K562 (cell line): Measurements from ENCODE around the gene E2F2. TPM values are rescaled to one million over a fixed set of nuclear protein-coding genes. Genes with fewer than 3 reads are reported as not detected.

ENCODE experiments used
- ADNP ChIP-seq: fragments of 200-800 bp; sonication (Bioruptor generic); IDR thresholded peaks from 2 replicates; pipeline ENCODE4 v1.6.1; 2016; ENCODE audit warnings: missing genetic modification characterization, missing compliant biosample characterization
- ARID2 ChIP-seq: fragments of 450-650 bp; IDR thresholded peaks from 2 replicates; pipeline ENCODE4 v1.6.1; 2017; ENCODE audit warnings: antibody characterized with exemption, mild to moderate bottlenecking
- ARID3A ChIP-seq: IDR thresholded peaks from 2 replicates; pipeline ENCODE4 v1.6.1; 2012; ENCODE audit warnings: low read depth, low read length, improper control_type of control experiment, borderline replicate concordance
- ATF6 ChIP-seq: sonication (generic); formaldehyde crosslinking; IDR thresholded peaks from 2 replicates; pipeline ENCODE4 v1.4.0; 2020; ENCODE audit warnings: mild to moderate bottlenecking, missing genetic modification reagents
- CREB1 ChIP-seq, 2 experiments: sonication (generic) in 1 of 2; formaldehyde crosslinking in 1 of 2; IDR thresholded peaks; 2 replicates each; pipeline versions ENCODE4 v1.6.1 to v1.8.0; 2012 to 2022; ENCODE audit warnings: inconsistent platforms in 1 of 2, mild to moderate bottlenecking in 1 of 2, missing genetic modification reagents in 1 of 2, moderate library complexity in 1 of 2
- GABPB1 ChIP-seq: sonication (generic); formaldehyde crosslinking; IDR thresholded peaks from 2 replicates; pipeline ENCODE4 v1.8.0; 2022; ENCODE audit warnings: mild to moderate bottlenecking, missing genetic modification reagents
- HCFC1 ChIP-seq: IDR thresholded peaks from 2 replicates; pipeline ENCODE4 v1.6.1; 2012; ENCODE audit warnings: low read depth, low read length, improper control_type of control experiment
- SNAPC5 ChIP-seq: fragments of 250-450 bp; sonication (Bioruptor Pico); IDR thresholded peaks from 2 replicates; pipeline ENCODE4 v1.8.0; 2021; ENCODE audit warnings: moderate library complexity, mild to moderate bottlenecking, inconsistent platforms
- SRSF1 ChIP-seq: fragments of 200-400 bp; formaldehyde crosslinking; IDR thresholded peaks from 2 replicates; pipeline ENCODE4 v1.6.1; 2017; ENCODE audit warnings: mild to moderate bottlenecking, low read depth, low read length, moderate library complexity
- ZNF717 ChIP-seq: fragments of 250-450 bp; sonication (Bioruptor Pico); IDR thresholded peaks from 2 replicates; pipeline ENCODE4 v1.5.0; 2021
- polyA plus RNA-seq, 8 experiments: library from polyadenylated mRNA; depleted of rRNA in 4 of 8; stranded (reverse) in 5 of 8; unstranded in 3 of 8; fragments of >200 nt; fragmentation: Nextera tagmentation in 2 of 8; fragmentation: Illumina TruSeq in 1 of 8; extraction: Ambion mirVana in 2 of 8; extraction: Trizol in 1 of 8; gene quantifications; 2 replicates each; pipeline versions ENCODE4 v1.2.1 to v1.2.3, GENCODE V29; 2011 to 2014; ENCODE audit warnings: inconsistent platforms in 1 of 8, missing spikeins in 1 of 8
- total RNA-seq, 7 experiments: library from RNA; depleted of rRNA in 6 of 7; stranded (reverse); fragments of >200 nt in 6 of 7; fragmentation: Illumina TruSeq in 2 of 7; extraction: Trizol in 2 of 7; gene quantifications; 2 replicates each; pipeline versions ENCODE4 v1.2.1 to v1.2.3, GENCODE V29; 2011 to 2021; ENCODE audit warnings: low replicate concordance in 1 of 7
- TF ChIP-seq, protein P1 (sequence below): fragments of 450-650 bp; IDR thresholded peaks from 2 replicates; pipeline ENCODE4 v1.6.1; 2018; ENCODE audit not compliant: partially characterized antibody
- TF ChIP-seq, protein P2 (sequence below): sonication (generic); formaldehyde crosslinking; IDR thresholded peaks from 2 replicates; pipeline ENCODE4 v1.8.1; 2023; ENCODE audit warnings: mild to moderate bottlenecking, missing genetic modification reagents, moderate library complexity
- TF ChIP-seq, protein P3 (sequence below): fragments of 450-650 bp; IDR thresholded peaks from 2 replicates; pipeline ENCODE4 v1.6.1; 2017; ENCODE audit warnings: antibody characterized with exemption, mild to moderate bottlenecking

Gene E2F2
- total and polyA plus RNA-seq, 9 of the 15 experiments (the other 6 are each of a cell fraction or from before 2014, with no cell fraction given) = 3.1 to 25.3 (median 11.4) TPM

GRCh38 chr1:23554481-23555269 lies 23.6 kb upstream of the E2F2 start (continued):
- TF ChIP-seq, protein P1, sequence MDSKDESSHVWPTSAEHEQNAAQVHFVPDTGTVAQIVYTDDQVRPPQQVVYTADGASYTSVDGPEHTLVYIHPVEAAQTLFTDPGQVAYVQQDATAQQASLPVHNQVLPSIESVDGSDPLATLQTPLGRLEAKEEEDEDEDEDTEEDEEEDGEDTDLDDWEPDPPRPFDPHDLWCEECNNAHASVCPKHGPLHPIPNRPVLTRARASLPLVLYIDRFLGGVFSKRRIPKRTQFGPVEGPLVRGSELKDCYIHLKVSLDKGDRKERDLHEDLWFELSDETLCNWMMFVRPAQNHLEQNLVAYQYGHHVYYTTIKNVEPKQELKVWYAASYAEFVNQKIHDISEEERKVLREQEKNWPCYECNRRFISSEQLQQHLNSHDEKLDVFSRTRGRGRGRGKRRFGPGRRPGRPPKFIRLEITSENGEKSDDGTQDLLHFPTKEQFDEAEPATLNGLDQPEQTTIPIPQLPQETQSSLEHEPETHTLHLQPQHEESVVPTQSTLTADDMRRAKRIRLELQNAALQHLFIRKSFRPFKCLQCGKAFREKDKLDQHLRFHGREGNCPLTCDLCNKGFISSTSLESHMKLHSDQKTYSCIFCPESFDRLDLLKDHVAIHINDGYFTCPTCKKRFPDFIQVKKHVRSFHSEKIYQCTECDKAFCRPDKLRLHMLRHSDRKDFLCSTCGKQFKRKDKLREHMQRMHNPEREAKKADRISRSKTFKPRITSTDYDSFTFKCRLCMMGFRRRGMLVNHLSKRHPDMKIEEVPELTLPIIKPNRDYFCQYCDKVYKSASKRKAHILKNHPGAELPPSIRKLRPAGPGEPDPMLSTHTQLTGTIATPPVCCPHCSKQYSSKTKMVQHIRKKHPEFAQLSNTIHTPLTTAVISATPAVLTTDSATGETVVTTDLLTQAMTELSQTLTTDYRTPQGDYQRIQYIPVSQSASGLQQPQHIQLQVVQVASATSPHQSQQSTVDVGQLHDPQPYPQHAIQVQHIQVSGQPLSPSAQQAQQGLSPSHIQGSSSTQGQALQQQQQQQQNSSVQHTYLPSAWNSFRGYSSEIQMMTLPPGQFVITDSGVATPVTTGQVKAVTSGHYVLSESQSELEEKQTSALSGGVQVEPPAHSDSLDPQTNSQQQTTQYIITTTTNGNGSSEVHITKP = no peak
- TF ChIP-seq ADNP = no peak
- TF ChIP-seq CREB1 (IDR thresholded peaks at IDR 0.05) = no peak
- no peak for TF ChIP-seq CREB1 (CRISPR knock-in tag; IDR thresholded peaks at IDR 0.05)
- TF ChIP-seq ARID3A = no peak
- peak; percentile 55; the same call in 1 of the 2 replicates for TF ChIP-seq ARID2
- TF ChIP-seq GABPB1 = 0 out of 2 replicates have a peak, but pooled peaks have one; percentile 21
- no peak for TF ChIP-seq SRSF1
- TF ChIP-seq, protein P2, sequence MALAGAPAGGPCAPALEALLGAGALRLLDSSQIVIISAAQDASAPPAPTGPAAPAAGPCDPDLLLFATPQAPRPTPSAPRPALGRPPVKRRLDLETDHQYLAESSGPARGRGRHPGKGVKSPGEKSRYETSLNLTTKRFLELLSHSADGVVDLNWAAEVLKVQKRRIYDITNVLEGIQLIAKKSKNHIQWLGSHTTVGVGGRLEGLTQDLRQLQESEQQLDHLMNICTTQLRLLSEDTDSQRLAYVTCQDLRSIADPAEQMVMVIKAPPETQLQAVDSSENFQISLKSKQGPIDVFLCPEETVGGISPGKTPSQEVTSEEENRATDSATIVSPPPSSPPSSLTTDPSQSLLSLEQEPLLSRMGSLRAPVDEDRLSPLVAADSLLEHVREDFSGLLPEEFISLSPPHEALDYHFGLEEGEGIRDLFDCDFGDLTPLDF (CRISPR knock-in tag) = no peak; the same call in 1 of the 2 replicates
- peak; percentile 47 for TF ChIP-seq HCFC1
- TF ChIP-seq ZNF717 = no peak
- no peak for TF ChIP-seq SNAPC5 (CRISPR knock-in tag)
- TF ChIP-seq ATF6 (CRISPR knock-in tag) = no peak
- TF ChIP-seq, protein P3, sequence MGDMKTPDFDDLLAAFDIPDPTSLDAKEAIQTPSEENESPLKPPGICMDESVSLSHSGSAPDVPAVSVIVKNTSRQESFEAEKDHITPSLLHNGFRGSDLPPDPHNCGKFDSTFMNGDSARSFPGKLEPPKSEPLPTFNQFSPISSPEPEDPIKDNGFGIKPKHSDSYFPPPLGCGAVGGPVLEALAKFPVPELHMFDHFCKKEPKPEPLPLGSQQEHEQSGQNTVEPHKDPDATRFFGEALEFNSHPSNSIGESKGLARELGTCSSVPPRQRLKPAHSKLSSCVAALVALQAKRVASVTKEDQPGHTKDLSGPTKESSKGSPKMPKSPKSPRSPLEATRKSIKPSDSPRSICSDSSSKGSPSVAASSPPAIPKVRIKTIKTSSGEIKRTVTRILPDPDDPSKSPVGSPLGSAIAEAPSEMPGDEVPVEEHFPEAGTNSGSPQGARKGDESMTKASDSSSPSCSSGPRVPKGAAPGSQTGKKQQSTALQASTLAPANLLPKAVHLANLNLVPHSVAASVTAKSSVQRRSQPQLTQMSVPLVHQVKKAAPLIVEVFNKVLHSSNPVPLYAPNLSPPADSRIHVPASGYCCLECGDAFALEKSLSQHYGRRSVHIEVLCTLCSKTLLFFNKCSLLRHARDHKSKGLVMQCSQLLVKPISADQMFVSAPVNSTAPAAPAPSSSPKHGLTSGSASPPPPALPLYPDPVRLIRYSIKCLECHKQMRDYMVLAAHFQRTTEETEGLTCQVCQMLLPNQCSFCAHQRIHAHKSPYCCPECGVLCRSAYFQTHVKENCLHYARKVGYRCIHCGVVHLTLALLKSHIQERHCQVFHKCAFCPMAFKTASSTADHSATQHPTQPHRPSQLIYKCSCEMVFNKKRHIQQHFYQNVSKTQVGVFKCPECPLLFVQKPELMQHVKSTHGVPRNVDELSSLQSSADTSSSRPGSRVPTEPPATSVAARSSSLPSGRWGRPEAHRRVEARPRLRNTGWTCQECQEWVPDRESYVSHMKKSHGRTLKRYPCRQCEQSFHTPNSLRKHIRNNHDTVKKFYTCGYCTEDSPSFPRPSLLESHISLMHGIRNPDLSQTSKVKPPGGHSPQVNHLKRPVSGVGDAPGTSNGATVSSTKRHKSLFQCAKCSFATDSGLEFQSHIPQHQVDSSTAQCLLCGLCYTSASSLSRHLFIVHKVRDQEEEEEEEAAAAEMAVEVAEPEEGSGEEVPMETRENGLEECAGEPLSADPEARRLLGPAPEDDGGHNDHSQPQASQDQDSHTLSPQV = peak; percentile 43
